Chondrocyte (in vitro differentiated cells): ENCODE measurements around the gene SCN2A. TPM values are rescaled to one million over a fixed set of nuclear protein-coding genes. Genes with fewer than 3 reads are reported as not detected.
"Not testable (repeated sequence)": the region's sequence is repeated elsewhere in the genome, so short reads cannot be mapped to it uniquely, and the experiment has no call there.

Experiments
- DNase-seq: peaks from one replicate; pipeline ENCODE4 v3.0.0; 2021; ENCODE audit warnings: mixed read lengths, low spot score
- H3K27ac Mint-ChIP-seq: one replicate; pipeline ENCODE4 v1.8.0; 2021; ENCODE audit warnings: mild to moderate bottlenecking, moderate library complexity, mixed read lengths; ENCODE audit not compliant: unreplicated experiment
- H3K27me3 Mint-ChIP-seq: 2 replicates; pipeline ENCODE4 v1.8.0; 2021; ENCODE audit warnings: low read depth, mixed read lengths
- H3K36me3 Mint-ChIP-seq: 2 replicates; pipeline ENCODE4 v1.8.0; 2021; ENCODE audit warnings: low read depth, mixed read lengths
- H3K4me1 Mint-ChIP-seq: 2 replicates; pipeline ENCODE4 v1.8.0; 2021; ENCODE audit warnings: low read depth, mild to moderate bottlenecking, mixed read lengths
- H3K4me3 Mint-ChIP-seq: one replicate; pipeline ENCODE4 v1.8.0; 2021; ENCODE audit warnings: mild to moderate bottlenecking, moderate library complexity, mixed read lengths; ENCODE audit not compliant: unreplicated experiment
- H3K9me3 Mint-ChIP-seq: 2 replicates; pipeline ENCODE4 v1.8.0; 2021; ENCODE audit warnings: low read depth, mixed read lengths
- CTCF ChIP-seq: fragments of 200-600 bp; sonication (generic); IDR thresholded peaks from 2 replicates; pipeline ENCODE4 v1.5.0; 2021; ENCODE audit warnings: antibody characterized with exemption, mild to moderate bottlenecking, moderate library complexity
- total RNA-seq: library from RNA; stranded (reverse); gene quantifications from 3 replicates; pipeline ENCODE4 v1.2.1, GENCODE V29; 2021

Gene SCN2A
- total RNA-seq, 1 donor from 2014 or later, result 1.8 TPM

GRCh38 chr2:165391791-165392190 lies 152.6 kb downstream of the SCN2A start:
- Mint-ChIP-seq H3K4me1 (no peaks in the 10 kb centered on the region), H3K9me3 (no peaks in the 10 kb centered on the region), H3K27ac (no peak overlapping the region), H3K4me3 (no peak overlapping the region), H3K36me3 (no peaks in the 10 kb centered on the region), H3K27me3 (peaks cover 1% of the 10 kb centered on the region)
- DNase-seq, result no peak
- TF ChIP-seq CTCF, result no peak

- not testable (repeated sequence) for H3K4me1 Mint-ChIP-seq, H3K27me3 Mint-ChIP-seq, H3K36me3 Mint-ChIP-seq, H3K4me3 Mint-ChIP-seq, H3K9me3 Mint-ChIP-seq, DNase-seq, H3K27ac Mint-ChIP-seq
Observed at GRCh38 chr2:165398603-165399002, 159.4 kb downstream of the SCN2A start.

- Mint-ChIP-seq H3K36me3 (no peaks in the 10 kb centered on the region), H3K27me3 (peaks cover 4% of the 10 kb centered on the region), H3K9me3 (no peaks in the 10 kb centered on the region), H3K4me1 (peaks cover 24% of the 10 kb centered on the region), H3K4me3 (no peak overlapping the region), H3K27ac (no peak overlapping the region)
- DNase-seq, result no peak
- TF ChIP-seq CTCF, result peak; percentile 96
Observed at GRCh38 chr2:165401285-165401852, 162.2 kb downstream of the SCN2A start.

GRCh38 chr2:165402162-165402561 lies 162.9 kb downstream of the SCN2A start:
- Mint-ChIP-seq H3K4me1 (peaks cover 28% of the 10 kb centered on the region), H3K36me3 (no peaks in the 10 kb centered on the region), H3K9me3 (no peaks in the 10 kb centered on the region), H3K4me3 (no peak overlapping the region), H3K27ac (no peak overlapping the region), H3K27me3 (peaks cover 4% of the 10 kb centered on the region)
- no peak for TF ChIP-seq CTCF
- no peak for DNase-seq

GRCh38 chr2:165406173-165406572 lies 167.0 kb downstream of the SCN2A start:
- DNase-seq, result no peak
- Mint-ChIP-seq H3K4me3 (no peak overlapping the region), H3K4me1 (peaks cover 54% of the 10 kb centered on the region), H3K36me3 (no peaks in the 10 kb centered on the region), H3K27ac (peak overlapping the region; percentile 0), H3K27me3 (no peaks in the 10 kb centered on the region), H3K9me3 (no peaks in the 10 kb centered on the region)
- TF ChIP-seq CTCF, result peak; percentile 39

GRCh38 chr2:165407466-165407865 lies 168.3 kb downstream of the SCN2A start:
- no peak for TF ChIP-seq CTCF
- Mint-ChIP-seq H3K9me3 (no peaks in the 10 kb centered on the region), H3K27ac (peak overlapping the region; percentile 32), H3K4me1 (peaks cover 45% of the 10 kb centered on the region), H3K36me3 (no peaks in the 10 kb centered on the region), H3K27me3 (no peaks in the 10 kb centered on the region), H3K4me3 (no peak overlapping the region)
- no peak for DNase-seq
